Stimulated activated CD8-positive, alpha-beta memory T cell treated with anti-CD3 and anti-CD28 coated beads, Interleukin-12 subunit alpha, Interleukin-12 subunit beta, amount 100 ng/mL, for 24 hours (primary cell): ENCODE measurements around the gene ATP1A4.
"Not testable (repeated sequence)": the region's sequence is repeated elsewhere in the genome, so short reads cannot be mapped to it uniquely, and the experiment has no call there.

ENCODE experiments used
- DNase-seq: peaks from one replicate; pipeline ENCODE4 v3.0.0-alpha.2; 2020; ENCODE audit errors: extremely low read depth

ATP1A4 gene

DNA sequence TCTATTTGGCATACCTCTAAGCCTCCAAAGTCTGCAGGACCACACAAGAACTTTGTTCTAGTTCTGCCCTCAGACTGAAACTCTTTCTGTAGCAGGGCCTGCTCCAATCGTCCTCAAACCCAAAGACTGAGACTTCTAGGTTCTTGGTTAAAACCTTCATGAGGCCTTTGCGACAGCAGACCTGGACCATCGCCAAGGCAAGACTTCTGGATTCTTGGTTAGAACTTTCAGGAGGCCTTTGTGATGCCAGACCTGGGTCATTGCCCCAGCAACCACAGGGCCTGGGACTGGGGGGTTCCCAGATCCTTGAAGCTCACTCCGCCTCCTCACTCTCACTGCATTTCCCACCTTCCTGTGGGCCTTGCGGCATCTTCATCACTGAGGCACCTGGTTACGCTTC, at the start of gene ATP1A4:
ATP1A4 (plus strand) TSS at position 301 of the 400 bp plus-strand sequence. CDS start 438 bp downstream, outside the sequence.
- DNase-seq, result no peak

DNA sequence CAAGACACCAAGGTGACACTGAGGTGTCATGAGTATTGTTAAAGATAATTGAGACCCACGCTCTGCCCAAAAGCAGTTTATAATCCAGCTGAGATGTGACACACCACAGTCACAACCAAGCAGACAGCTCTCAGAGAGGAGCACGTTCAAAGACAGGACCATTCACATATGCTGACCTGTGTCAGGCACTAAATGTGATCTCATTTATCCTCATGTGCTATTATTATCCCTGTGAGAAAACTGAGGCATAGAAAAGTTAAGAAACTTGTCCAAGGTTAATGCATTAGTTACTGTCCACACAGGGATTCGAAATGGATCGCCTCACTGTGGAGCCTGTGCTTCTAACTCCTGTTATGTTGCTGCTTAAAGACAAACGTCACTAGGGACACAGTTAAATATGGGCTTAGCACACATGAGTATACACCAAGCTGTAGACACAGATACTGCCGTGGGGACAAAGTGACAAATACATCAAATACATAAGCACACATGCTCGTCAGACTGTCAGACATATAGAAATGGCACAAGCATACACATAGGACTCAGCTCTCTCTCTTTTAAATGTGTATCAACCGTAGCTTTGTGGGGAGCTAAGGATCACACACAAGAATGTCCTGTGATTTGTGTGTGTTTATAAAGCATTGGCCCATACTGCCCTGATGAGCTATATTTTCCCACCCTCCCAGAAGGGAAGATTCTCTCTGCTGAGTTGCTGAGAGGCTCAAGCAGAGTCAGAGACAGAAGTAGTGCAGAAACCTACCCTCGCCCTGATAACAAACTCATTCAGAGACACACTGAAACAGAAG, 49.5 kb upstream of the ATP1A4 start:
- DNase-seq, result no peak

DNA sequence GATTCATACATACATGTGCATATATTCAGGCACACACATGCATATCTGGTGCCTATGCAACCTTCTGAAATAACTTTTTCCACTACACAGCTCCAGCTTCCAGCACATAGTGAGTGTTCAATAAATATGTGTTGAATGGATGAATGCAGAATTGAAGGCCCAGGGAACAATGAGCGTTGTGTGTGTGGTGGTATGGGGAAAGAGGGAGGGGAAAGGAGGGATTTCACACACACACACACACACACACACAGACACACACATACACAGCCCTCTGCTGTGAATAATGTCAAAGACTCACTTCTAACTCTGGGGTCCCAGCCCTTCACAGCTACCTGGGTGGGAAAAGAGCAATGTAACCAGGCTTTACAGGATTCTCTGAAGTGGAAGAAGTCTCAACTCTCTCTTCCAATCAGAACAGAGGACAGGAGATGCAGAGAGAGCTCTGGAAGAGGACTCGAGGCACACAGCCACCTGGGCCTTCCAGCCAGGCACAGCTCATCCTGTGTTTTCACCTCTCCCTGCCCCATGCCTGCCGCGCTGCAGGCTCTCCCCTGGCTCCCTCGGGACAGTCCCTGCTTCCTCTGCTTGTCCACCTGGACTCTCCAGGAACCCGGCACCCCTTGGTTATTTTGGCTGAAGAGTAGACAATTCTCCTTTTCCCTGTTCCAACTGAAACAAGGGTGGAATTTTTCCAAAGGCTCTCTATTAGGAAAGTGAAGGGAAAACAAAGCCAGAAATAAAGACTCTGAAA, 47.6 kb upstream of the ATP1A4 start:
- DNase-seq, result no peak

DNA sequence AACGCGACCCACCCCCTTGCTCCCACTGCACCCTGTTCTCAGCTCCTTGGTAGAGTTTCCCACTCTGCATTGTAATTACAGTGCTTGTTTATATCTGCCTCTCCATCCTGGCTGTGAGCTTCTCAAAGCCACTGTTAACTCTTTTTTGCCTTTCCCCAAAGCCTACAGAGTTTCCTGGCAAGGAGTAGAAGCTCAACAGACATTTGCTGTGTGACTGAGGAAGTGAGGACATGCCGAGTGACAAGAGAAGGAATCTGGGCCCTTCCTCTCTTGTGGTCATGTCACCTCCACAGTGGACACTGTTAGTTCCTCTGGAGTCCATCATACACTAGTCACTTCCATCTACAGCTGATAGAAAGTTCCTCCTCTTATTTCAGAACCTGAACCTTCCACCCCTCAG, 46.9 kb upstream of the ATP1A4 start:
- no peak for DNase-seq

DNA sequence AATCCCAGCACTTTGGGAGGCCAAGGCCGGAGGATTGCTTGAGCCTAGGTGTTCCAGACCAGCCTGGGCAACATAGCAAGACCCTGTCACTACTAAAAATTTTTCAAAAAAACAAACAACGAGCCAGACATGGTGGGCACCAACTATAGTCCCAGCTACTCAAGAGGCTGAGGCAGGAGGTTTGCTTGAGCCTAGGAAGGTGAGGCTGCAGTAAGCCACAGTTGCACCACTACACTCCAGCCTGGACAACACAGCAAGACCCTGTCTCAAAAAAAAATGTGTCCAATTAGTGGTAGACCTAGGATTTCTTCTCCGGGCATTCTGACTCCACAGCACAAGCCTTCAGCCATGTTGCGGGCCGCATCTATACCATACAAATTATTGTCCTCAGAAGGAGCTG, 46.2 kb upstream of the ATP1A4 start:
- no peak for DNase-seq

DNA sequence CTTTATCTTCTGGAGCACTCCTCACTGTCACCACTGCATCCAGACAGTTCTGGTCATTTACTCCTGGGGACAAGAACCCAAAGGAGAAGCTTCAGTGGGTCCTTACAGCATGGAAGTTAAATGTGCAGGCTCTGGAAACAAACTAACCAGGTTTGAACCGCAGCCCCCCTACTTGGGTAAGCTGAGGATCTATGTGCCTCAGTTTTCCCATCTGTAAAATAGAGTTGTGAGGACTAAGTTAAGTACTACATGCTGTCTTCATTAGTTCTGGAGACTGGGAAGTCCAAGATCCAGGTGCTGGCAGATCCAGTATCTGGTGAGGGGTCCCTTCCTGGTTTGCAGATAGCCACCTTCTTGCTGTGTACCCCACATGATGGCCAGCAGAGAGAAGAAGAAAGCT, 43.9 kb upstream of the ATP1A4 start:
- no peak for DNase-seq

GRCh38 chr1:160108888-160109662, 42.3 kb upstream of the ATP1A4 start:
- DNase-seq, result no peak

GRCh38 chr1:160109686-160110085, 41.7 kb upstream of the ATP1A4 start:
- DNase-seq, result no peak

DNA sequence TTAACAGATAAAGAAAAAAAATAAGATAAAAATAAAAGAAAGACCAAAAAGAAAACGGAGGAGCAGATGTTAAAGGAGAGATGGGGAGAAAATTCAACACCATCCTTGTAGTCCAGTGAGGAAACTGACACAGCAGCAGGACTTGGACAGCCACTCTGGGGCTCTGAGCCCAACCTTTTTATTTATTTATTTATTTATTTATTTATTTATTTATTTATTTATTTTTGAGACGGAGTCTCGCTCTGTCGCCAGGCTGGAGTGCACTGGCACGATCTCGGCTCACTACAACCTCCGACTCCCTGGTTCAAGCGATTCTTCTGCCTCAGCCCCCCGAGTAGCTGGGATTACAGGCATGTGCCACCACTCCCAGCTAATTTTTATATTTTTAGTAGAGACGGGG, 39.9 kb upstream of the ATP1A4 start:
- not testable (repeated sequence) for DNase-seq

DNA sequence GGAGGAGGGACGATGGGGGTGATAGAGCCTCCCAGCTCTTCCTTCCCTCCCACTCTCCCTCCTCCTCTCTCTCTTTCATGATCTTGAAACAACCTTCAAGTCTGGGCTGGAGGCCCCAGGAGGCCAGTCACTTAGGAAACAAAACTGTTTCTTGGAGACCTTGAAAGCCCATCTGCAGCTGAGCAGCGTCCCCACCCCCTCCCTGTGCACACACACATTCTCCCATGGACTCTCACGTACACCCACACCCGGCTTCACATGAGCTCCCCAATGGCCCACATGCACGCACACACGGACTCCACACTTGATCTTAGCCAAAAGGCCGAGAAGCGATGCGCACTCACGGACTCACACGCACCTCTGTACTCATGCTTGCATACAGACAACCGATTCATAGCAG, 39.0 kb upstream of the ATP1A4 start:
- DNase-seq, result no peak

GRCh38 chr1:160113407-160113806, 38.0 kb upstream of the ATP1A4 start:
- no peak for DNase-seq

GRCh38 chr1:160114085-160114484, 37.3 kb upstream of the ATP1A4 start:
- DNase-seq, result no peak

DNA sequence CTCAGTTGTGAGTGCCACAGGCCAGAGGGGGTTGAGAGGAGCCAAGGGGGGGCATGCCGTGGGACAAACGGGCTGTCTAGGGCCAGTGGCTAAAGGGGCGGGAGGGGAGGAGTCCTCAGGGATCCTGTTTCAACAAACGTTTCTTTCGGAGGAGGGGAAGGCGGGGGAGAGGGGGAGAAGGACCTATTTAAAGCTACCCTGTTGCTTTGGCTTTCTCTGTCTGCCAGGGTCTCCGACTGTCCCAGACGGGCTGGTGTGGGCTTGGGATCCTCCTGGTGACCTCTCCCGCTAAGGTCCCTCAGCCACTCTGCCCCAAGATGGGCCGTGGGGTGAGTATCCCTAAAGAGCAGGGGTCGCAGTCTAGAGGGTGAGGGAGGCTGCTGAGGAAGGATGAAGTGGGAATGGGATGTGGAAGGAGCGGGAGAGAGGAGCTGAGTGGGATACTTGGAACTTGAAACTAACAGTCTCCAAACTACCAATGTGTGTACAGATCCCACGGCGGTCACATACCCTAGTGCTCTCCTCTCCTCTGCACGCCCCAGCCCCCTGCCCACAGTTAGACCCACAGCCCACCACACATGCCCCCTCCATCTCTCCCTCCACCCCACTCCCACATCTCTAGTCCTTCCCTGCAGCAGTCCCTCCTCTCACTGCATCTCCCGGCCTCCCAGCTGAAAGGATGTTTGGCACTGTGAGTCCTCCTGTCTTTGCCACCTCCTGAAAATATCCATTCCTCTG, 35.7 kb upstream of the ATP1A4 start, which contains the start of gene ATP1A2:
ATP1A2 (plus strand) TSS at position 215 of the 738 bp plus-strand sequence; CDS start at position 318, 103 bp downstream.
- DNase-seq, result no peak

DNA sequence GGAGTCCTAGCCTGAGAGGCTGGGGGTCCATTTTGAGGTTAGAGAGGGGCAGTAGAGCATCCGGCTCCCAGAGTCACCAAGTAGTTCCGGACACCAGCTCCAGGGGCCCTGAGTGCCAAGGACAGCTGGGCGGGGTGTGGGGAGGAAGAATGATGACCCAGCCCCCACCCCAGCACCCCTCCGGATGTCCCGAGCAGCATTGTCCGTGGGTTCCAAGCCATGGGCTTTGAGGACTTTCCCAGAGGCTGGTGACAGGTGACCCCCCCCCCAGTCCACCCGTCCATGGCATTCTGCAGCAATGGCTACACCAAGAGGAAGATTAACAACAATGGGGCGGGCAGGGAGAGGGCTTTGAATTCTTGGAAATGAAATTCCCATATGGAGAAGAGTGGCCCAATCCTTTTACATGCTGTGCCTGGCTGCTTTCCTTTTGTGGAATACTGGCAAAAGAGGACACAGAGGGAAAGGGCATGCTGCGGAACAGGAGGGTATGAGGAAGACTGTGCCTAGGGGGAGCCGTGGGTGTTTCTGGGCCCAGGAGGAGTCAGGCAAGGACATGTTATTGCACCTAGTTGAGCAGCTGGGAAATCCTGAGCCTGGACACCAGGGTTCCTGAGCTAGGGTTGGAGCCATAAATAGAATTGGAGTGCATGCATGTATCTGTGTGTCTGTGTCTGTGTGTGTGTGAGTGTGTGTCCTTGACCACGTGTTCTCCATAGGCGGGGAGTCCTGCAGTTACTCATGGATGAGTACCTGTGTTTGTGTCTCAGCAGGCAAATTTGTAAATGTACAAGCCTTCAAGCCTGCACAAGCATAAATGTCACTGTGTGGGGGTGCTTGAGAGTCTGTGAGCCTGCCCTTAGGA, 34.9 kb upstream of the ATP1A4 start:
- no peak for DNase-seq

DNA sequence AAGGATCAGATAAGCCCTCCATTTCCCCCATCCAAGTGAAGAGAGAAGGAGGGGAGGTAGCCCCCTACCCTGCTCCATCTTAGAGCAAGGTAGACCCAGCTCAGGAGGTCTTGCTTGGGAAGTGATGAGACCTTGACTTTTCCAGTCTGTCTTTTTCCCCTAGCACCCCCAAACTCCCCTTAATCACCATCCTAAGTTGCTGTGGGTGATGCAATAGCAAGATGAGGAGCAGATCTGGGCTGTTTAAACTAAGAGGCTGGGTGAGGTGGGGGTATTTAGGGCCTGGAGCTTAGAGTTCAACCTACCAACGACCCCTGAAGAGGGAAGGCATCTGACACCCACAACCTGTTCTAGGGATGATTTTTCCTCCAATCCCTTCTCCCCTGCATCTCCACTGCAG, 34.1 kb upstream of the ATP1A4 start:
- DNase-seq, result no peak

- DNase-seq, result no peak
Observed at GRCh38 chr1:160117709-160118183, 33.7 kb upstream of the ATP1A4 start.

DNA sequence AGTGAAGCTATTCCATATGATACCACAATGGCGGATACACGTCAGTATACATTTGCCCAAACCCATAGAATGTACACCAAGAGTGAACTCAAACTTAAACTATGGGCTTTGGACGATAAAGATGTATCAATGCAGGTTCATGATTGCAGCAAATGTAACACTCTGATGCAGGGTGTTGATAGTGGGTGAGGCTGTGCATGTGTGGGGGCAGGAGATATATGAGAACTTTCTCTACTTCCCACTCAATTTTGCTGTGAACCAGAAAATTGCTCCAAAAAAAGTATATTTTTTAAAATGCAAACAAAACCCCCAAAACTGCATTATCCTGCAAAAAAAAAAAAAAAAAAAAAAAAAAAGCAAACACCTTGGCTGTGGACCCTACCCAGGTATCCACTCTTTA, 32.5 kb upstream of the ATP1A4 start:
- no peak for DNase-seq

GRCh38 chr1:160120797-160121196, 30.6 kb upstream of the ATP1A4 start:
- DNase-seq, result no peak

DNA sequence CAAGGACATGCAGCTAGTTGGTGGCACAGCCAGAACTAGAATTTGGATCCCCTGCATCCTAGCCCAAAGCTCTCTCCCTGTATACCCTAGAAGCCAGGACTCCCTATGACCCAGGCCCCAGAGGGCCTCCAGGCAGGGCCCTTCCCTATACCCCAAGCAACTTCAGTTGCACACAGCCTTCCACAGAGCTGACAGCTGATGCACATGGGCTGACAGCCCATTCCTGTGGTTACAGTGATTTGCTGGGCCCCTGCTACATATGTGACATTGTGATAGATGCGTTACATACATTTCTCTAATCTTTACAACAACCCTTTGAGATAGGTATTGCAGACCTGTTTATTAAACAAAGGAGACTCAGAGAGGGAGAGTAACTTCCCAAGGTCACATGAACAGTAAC, 30.0 kb upstream of the ATP1A4 start:
- no peak for DNase-seq

DNA sequence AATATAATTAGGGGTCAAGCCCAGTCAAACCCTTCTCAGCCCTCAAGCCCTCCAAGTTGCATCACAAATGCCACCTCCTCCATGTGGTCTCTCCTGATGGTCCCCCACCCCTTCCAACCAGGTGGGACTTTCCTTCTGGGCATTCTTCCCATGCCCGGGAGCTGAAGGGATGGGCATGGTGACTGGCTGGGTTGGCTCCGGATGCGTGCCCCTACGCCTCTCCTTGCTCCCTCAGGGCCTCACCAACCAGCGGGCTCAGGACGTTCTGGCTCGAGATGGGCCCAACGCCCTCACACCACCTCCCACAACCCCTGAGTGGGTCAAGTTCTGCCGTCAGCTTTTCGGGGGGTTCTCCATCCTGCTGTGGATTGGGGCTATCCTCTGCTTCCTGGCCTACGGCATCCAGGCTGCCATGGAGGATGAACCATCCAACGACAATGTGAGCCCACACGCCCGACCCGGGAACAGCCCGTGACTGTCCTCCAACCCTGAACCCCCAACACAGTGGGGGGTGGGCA, 28.4 kb upstream of the ATP1A4 start:
- no peak for DNase-seq
